RKO (cell line): ENCODE data around the gene PGK2.
"Not testable (repeated sequence)": the region's sequence is repeated elsewhere in the genome, so short reads cannot be mapped to it uniquely, and the experiment has no call there.

Experiments
- DNase-seq: peaks from one replicate; pipeline ENCODE4 v3.0.0-alpha.2; 2016; ENCODE audit warnings: low spot score

PGK2 gene

DNA sequence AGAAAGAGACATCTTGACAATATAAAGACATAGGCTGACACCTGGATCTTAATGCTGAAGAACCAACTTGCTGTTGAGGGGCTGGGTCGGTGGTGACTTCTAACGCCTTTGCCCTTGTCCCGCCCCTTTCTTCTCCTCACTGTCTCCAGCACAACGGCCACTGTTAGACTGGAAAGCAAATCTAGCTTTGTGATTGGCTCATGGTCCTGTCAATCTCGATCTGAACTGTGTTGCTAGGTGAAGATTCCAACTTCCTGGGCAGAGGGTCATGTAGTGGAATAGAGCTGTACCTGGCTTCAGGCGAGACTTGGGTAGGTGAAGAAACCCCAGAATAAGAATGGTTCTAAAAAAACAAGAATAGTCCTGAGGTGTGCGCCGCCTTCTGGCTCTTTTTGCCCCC, at the start of gene PGK2:
Gene PGK2, minus strand, starts transcription at position 110 of the 400 bp plus-strand sequence. Its CDS starts 98 bp downstream, at position 12.
- DNase-seq = no peak

DNA sequence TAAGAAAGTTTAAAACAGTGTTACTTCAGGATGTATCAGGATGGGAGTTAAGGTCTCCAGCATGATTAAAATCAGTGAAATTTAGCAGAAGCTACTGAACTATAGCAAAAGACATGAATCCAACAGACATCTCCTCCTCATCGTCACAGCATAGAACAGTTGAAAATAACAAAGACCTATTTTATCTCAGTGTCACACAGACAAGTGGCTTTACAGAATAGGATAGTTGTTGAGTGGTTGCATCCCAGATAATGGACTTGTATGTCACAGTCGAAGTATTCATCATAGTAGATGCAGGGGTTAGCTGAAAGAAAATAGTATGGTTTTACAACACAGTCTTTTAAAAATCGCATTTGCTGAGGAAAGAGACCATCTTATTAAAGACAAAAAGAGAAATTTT, 48.1 kb upstream of the PGK2 start:
- no peak for DNase-seq

DNA sequence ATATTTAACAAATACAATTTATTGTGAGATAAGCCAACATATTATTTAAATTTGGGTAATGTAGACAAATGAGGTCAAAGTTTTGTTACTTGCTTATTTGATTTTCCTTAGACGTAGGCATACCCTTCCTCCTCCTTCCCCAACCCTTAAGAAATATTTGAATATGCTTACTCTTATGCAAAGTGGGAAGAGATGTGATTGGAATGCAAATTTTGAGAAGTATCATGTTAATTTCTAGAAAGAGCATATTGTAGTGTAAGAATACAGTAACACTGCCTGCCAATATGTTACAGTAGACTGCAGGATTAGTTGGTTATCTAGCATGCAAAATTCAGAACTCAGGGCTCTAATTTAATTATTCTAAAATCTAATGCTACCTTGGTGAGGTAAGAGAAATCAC, 46.3 kb upstream of the PGK2 start:
- DNase-seq = no peak

DNA sequence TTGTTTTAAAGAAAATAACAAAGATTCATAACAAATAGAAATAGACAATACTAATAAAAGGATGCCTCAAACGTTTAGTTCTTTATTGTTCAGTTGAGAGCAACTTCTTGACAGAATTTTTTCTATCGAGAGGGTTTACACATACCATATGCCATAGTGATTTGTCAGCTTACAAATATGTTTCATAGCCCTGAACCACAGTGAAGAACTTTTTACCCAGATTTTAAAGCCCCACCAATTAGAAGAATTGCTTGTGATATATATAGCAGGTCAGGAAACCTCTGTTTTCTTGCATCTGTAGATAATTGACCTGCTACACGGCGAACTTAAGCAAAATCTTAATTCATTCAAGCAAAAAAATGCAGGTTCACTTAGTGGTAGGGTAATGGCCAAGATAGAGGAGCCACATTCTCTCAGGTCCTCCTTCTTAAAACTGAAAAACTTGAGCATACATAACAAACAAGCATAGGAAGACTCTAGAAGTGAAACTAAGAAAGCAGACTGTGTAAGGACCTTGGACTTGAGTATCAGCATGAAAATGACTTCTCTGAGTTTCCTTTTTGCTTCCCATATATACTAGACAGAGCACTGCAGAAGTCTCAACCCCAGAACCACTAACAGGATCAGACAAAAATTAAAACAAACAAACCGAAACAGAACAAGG, 39.8 kb upstream of the PGK2 start:
- DNase-seq = no peak

DNA sequence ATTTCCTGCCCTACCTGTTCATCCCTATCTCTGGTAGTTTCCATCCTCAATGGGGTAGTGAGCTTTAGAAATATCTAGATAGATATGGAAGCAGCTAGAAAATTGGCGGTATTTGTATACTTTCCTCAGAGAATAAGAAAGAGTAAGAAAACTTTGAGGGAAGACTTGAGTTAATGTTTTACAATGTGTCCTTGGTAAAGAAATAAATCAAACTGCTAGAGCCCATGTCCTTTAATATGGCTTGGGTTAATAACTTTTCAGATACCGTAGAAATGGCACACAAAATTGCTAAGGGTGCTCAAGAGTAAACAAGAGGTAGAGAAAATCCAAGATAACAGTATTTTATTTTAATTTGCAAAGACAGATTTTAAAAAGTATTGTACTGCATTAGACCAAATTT, 28.1 kb upstream of the PGK2 start:
- no peak for DNase-seq

DNA sequence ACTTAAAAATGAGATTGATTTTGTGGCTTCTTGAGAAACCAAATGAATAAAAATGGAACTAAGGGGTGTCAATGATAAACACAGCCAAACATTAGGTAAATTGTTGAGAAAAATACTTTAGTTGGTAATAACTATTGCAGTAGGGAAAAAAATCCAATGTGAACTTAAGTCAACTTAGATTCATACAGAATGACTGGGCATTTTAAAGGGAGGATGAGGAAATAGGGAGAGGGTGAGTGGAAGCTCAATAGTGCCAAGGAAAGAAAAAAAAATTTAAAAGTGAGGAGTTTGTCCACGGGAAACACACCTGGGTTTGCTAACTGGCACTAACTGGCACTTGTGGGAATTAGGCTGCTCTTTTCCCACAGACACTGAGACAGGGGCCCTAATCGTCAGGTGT, 26.2 kb upstream of the PGK2 start:
- DNase-seq = no peak

DNA sequence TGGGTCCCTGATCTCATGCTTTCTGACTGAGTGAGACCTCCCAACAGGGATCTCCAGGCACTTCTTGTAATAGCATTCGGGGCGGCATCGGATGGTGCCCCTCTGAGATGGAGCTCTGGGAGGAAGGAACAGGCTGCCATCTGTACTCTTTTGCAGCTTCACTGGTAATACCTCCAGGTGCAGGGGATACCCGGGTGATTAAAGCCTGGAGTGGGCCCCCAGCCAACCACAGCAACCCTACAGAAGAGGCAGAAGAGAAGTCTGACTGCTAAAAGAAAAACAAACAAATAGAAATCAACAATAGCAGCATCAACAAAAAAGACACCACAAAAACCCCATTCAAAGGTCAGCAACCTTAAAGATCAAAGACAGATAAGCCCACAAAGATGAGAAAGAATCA, 19.1 kb upstream of the PGK2 start:
- no peak for DNase-seq

DNA sequence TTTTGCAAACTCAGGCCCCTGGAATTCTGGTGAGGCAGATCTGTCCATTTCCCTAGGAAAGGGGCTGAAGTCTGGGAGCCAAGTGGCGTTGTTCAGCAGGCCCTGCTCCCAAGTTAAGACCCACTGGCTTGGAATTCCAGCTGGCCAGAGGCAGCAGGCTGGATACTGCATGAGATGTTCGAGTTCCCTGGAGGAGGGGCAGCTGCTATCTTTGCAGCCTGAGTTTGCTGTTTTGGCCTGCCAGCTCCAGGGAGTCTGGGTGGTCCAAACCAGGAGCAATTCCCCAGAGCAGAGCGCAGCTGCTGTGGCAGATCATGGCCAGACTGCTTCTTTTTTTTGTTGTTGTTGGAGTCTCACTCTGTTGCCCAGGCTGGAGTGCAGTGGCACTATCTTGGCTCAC, 18.2 kb upstream of the PGK2 start:
- no peak for DNase-seq

DNA sequence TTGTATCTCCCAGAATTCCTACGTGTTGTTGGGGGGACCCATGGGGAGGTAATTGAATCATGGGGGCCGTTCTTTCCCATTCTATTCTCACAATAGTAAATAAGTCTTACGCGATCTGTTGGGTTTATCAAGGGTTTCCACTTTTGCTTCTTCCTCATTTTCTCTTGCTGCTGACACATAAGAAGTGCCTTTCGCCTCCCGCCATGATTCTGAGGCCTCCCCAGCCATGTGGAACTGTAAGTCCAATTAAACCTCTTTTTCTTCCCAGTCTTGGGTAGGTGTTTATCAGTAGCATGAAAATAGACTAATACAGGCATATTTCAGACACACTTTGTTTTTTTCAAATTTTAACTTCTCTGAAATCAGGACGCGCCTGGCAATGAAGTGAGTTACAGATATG, 14.4 kb upstream of the PGK2 start:
- no peak for DNase-seq

DNA sequence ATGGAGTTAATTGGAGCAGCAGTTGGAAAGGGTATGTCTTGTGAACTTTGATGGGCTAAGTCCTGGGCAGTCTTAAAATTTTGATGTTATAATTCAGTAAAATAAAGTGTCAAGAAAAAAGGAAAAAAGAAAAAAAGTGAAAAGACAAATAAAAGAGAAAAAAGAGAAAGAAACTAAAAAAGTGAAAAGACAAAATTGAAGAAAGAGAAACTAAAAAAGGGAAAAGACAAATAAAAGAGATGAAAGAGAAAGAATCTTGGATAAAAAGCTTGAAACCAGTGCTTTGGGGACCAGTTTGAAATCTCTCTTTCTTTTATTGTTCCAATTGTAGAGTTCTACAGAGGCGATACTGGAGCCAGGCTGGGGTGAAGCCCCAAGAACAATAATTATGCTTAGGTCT, 12.0 kb upstream of the PGK2 start:
- DNase-seq = no peak

DNA sequence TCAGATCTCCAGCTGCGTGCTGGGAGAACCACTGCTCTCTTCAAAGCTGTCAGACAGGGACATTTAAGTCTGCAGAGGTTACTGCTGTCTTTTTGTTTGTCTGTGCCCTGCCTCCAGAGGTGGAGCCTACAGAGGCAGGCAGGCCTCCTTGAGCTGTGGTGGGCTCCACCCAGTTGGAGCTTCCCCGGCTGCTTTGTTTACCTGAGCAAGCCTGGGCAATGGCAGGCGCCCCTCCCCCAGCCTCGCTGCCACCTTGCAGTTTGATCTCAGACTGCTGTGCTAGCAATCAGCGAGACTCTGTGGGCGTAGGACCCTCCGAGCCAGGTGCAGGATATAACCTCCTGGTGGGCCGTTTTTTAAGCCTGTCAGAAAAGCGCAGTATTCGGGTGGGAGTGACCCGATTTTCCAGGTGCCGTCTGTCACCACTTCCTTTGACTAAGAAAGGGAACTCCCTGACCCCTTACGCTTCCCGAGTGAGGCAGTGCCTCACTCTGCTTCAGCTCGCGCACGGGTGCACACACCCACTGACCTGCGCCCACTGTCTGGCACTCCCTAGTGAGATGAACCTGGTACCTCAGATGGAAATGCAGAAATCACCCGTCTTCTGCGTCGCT, 9.9 kb upstream of the PGK2 start:
- DNase-seq = not testable (repeated sequence)

DNA sequence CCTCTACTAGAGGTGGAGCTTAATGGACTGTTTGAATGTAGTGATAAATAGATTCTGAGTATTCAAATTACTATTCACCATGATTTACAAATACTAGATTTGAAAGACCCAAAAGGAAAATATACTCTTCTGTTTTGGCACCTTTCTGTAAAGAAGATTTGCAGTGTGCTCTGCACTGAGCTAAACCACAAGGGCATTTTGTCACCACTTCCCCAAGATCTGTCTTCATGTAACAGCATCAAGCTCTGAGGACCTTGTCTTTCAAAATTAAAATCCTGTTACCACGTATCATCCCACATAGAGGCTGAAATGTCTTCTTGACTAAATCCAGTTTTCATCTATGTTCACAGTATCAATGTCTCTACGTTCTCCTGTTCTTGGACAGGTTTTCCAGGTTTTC, 3.3 kb upstream of the PGK2 start:
- no peak for DNase-seq

DNA sequence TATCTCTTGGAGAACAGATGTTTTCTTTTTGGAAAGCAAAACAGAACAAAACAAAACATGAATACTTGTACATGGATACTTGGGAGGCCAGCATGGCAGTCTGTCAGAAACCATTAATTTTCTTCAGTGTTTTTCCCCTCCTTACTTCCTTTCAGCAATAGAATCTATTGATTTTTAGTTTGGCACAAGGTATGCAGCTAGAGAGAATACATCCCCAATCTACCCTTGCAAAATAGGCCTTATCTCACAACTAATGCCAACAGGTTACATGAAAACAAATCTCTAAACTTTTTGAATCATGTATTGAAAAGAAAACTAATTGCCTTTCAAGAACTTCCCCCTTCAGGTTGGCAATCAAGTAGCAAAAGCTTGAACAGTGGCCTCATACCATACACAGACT, 2.8 kb downstream of the PGK2 start:
- no peak for DNase-seq

DNA sequence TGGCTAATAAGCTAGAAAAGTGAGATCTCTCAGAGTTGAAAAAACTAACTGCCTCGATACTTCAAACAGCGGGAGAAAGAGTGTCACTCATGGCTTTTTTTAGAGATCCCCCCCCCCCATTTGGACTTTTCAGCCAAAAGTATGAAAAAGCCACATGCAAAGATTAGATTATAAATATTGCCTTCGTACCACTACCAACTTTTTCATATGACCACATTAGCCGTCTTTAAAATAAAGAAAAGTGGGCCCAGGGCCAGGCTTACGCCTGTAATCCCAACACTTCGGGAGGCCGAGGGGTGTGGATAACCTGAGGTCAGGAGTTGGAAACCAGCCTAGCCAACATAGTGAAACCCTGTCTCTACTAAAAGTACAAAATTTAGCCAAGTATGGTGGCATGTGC, 4.4 kb downstream of the PGK2 start:
- DNase-seq = no peak

DNA sequence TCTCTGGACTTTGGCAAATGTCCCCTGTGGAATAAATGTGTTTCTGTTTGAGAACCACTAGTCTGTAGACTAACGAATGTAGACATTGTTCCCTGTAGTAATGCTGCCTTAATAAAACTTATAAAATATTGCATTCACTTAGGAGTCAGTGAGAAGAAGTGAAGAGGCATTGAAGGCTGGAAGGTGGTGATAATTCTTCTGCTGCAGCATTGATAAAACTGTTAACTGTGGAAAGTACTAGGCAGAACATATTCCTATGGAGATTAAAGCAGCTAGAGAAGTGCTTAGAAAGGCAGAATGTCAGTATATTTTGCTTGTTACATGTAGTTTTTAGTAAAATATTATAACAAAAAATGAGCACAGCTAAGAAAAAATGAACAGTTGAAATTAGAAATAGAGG, 4.8 kb downstream of the PGK2 start:
- DNase-seq = no peak

DNA sequence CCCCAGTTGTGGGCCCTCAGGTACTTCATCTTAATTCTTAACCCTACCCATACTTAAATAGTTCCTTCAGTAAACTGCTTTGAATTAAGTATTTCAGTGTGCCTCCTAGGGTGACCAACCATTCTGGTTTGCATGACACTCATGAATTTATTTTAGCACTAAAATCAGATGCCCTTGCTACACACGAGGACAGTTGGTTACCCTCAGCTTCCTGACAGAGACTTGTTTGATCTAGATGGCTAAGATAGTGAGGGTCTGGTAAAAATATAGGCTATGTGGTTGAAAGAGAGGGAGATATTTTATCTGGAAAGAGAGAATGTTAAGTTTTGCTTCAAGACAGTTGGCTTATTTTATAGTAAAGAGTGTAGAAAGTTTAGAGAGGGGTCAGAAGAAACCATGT, 10.6 kb downstream of the PGK2 start:
- DNase-seq = no peak

DNA sequence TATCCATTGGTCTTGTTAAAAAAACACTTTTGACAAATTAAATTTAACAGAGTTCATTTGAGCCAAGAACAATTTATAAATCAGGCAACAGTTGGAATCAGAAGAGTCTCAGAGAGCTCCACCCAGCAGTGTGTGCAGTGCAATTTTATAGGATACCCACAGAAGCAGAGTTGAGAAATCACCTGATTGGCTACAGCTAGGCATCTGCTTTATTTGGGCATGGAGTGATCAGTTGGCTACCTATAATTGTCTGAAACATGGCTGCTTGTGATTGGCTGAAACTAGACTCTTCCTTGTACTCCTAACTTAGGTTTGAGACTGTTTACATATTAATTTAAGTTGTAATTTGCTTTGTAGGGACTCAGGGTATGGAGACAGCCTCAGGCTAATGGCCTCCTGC, 12.0 kb downstream of the PGK2 start:
- no peak for DNase-seq

DNA sequence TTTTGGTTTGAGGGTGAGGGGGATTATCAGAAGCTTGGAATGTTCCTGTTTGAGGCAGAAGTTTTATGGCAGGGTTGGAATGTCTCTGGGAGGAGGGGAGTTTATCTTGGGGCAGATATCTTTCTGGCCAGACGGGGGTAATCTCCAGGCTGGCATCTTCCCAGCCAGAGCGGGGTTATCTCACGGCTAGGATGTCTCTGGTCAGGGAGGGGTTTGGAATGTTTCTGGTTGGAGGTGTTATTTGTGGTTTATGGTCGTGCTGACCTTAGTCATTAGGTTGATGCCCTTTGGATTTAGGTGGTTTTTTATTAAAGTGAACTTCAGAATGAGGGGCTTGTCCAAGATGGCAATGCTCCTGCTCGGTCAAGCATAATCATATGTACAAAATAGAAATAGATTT, 14.8 kb downstream of the PGK2 start:
- DNase-seq = no peak

DNA sequence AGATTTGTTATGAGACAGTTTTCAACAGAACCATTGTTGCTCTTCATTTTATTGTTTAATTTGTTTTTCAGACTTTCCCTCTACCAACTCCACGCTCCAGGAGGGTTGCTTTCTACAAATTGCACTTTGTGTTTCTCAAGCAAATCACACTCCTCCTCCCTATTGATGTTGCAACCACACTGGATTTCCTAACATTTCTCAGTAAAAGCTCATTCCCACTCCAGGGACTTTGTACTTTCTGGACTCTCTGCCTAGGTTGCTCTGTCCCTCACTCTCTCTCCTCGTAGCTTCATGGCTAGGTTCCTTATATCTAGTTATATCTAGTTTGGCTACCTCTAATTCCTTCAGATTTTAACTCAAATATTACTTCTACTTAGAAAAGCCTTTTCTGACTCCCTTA, 20.3 kb downstream of the PGK2 start:
- no peak for DNase-seq

DNA sequence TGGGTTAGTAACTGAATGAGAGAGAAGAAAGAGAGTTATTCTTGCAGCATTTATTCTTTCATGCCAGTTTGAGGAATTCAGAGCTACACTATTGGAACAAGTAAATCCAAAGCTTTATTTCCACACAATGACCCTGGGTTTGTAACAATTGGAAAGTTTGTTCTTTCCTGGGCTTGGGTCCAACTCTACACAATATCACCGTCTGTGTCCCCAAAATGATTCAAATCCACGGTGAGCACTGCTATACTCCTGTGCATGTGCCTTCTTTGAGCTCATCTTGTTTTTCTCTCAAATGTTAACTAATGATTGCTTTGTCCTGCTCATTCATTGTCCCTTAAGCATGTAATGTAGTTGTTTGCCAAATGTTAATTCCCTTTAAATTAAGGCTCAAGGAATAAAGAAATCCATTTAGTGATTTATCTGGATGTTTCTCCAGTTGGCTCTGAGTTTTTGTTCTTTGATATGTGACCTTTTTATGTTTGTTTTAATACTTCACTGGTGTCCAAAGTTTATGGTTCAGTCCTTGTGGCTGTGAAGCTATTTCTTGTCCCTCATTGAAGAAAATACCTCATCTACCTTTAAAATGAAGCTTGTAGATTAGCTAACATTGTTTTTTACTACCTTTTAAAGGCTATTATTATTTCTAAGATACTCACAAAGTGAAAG, 22.4 kb downstream of the PGK2 start:
- DNase-seq = no peak

DNA sequence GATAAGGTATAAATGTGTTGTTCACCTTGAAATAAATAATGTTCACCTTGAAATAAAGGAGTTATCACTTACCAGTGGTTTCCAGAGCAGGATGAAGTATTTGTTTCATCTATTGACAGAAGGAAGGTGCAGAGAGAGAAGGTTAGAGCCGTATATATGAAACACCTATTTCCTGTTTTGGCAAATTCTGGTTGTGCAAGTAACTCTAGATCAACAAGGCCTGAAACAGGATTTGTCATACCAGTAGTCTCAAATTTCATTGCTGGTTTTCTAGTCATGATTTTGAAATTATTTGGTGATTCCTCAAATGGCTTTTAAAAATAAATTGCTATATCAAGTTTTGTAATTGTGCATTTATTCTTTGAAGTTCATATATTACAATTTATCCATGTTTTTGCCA, 42.8 kb downstream of the PGK2 start, which contains the start of gene CRISP3:
Gene CRISP3, minus strand, starts transcription at position 130 of the 400 bp plus-strand sequence. Its CDS starts 21 bp downstream, at position 109.
- DNase-seq = no peak

DNA sequence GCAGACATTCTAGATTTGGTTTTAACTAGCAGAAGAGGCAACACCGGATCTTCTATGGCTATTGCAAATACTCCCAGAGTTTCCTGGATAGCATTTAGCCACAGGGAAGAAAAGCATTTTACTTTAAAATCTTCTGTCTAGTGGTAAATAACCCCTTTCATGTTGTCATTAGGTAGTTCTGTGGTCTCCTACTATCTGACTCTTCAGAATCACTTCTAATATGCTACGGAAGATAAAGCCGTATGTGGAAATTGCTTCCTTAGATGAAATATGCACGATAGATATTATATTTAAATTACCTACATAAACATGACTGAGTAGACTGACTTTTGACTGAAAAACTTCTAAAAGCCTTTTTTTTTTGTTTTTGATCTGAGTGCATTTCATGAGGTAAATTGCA, 43.7 kb downstream of the PGK2 start:
- DNase-seq = no peak

DNA sequence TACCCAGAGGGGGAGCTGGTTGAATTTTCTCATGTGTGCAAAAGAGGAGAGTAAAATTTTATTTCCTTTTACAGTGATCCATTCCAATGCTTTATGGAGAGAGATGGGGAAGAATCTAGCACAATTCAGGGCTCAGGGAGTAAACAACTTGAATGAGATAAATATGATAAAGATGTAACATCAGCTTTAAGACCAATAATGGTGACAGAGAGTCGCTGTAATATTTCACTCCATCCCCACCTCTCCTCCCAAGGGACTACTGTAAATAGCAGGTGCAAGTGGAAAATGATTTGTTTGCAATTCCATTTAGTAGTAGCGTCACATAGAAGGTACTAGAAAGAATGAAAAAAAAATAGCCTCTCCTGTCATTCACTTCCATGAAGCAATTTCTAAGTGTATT, 47.7 kb downstream of the PGK2 start:
- no peak for DNase-seq
